K562 (cell line): ENCODE data around the gene MAST1. TPM values are rescaled to one million over a fixed set of nuclear protein-coding genes. Genes with fewer than 3 reads are reported as not detected.

Experiments
- ASH1L ChIP-seq: fragments of 450-650 bp; IDR thresholded peaks from 2 replicates; pipeline ENCODE4 v1.6.1; 2018; ENCODE audit warnings: borderline replicate concordance, mild to moderate bottlenecking, low read depth; ENCODE audit not compliant: partially characterized antibody
- ATF4 ChIP-seq: fragments of 450-650 bp; formaldehyde crosslinking; IDR thresholded peaks from 2 replicates; pipeline ENCODE4 v1.4.0; 2022; ENCODE audit warnings: mild to moderate bottlenecking, moderate library complexity
- CLOCK ChIP-seq: fragments of 250-450 bp; sonication (Bioruptor Pico); IDR thresholded peaks from 2 replicates; pipeline ENCODE4 v1.4.0; 2020; ENCODE audit warnings: mild to moderate bottlenecking, moderate library complexity, borderline replicate concordance
- EWSR1 ChIP-seq: fragments of 450-650 bp; IDR thresholded peaks from 2 replicates; pipeline ENCODE4 v1.6.1; 2018; ENCODE audit warnings: borderline replicate concordance, mild to moderate bottlenecking, low read depth, moderate library complexity; ENCODE audit not compliant: partially characterized antibody
- GABPB2 ChIP-seq: fragments of 250-450 bp; sonication (Bioruptor Pico); conservative IDR thresholded peaks from 2 replicates; pipeline ENCODE4 v1.5.1; 2021; ENCODE audit warnings: mild to moderate bottlenecking
- KLF1 ChIP-seq: fragments of 450-650 bp; IDR thresholded peaks from 2 replicates; pipeline ENCODE4 v1.6.1; 2016; ENCODE audit warnings: missing genetic modification characterization, missing compliant biosample characterization
- MAFG ChIP-seq: fragments of 450-650 bp; conservative IDR thresholded peaks from 2 replicates; pipeline ENCODE4 v1.6.1; 2016; ENCODE audit warnings: missing genetic modification characterization, missing compliant biosample characterization
- MYNN ChIP-seq, 2 experiments: sonication (generic); formaldehyde crosslinking in 1 of 2; IDR thresholded peaks; 2 replicates each; pipeline versions ENCODE4 v1.5.0 to v1.6.1; 2016 to 2020; ENCODE audit warnings: antibody characterized with exemption in 1 of 2, missing genetic modification reagents in 1 of 2
- NCOA2 ChIP-seq, 2 experiments: fragments of 450-650 bp; IDR thresholded peaks; 2 replicates each; pipeline ENCODE4 v1.6.1; 2018; ENCODE audit warnings: mild to moderate bottlenecking in 2 of 2, moderate library complexity in 1 of 2; ENCODE audit not compliant: partially characterized antibody in 2 of 2
- NCOR1 ChIP-seq: fragments of 450-650 bp; IDR thresholded peaks from 2 replicates; pipeline ENCODE4 v1.6.1; 2016; ENCODE audit warnings: mild to moderate bottlenecking, moderate library complexity
- PYGO2 ChIP-seq: fragments of 450-650 bp; IDR thresholded peaks from 2 replicates; pipeline ENCODE4 v1.6.1; 2016; ENCODE audit warnings: mild to moderate bottlenecking, missing genetic modification characterization, moderate library complexity, missing compliant biosample characterization
- SIRT6 ChIP-seq: IDR thresholded peaks from one replicate; pipeline ENCODE4 v1.6.1; 2012; ENCODE audit warnings: low read depth, mild to moderate bottlenecking, control low read depth, inconsistent platforms, low read length, moderate library complexity
- ZBTB12 ChIP-seq: fragments of 250-450 bp; sonication (Bioruptor Pico); IDR thresholded peaks from 2 replicates; pipeline ENCODE4 v1.4.0; 2020
- ZNF175 ChIP-seq: fragments of 200-800 bp; sonication (Bioruptor generic); IDR thresholded peaks from 2 replicates; pipeline ENCODE4 v1.6.1; 2016; ENCODE audit warnings: low read depth, mild to moderate bottlenecking, missing genetic modification characterization, missing compliant biosample characterization
- ZNF3 ChIP-seq: fragments of 250-450 bp; sonication (Bioruptor Pico); IDR thresholded peaks from 2 replicates; pipeline ENCODE4 v1.5.0; 2021; ENCODE audit warnings: mild to moderate bottlenecking, moderate library complexity
- ZNF518B ChIP-seq: fragments of 250-450 bp; sonication (Bioruptor Pico); IDR thresholded peaks from 2 replicates; pipeline ENCODE4 v1.5.0; 2021; ENCODE audit warnings: mild to moderate bottlenecking, moderate library complexity
- ZNF655 ChIP-seq: fragments of 250-450 bp; sonication (Bioruptor Pico); IDR thresholded peaks from 2 replicates; pipeline ENCODE4 v1.5.0; 2021
- polyA plus RNA-seq, 8 experiments: library from polyadenylated mRNA; depleted of rRNA in 4 of 8; stranded (reverse) in 5 of 8; unstranded in 3 of 8; fragments of >200 nt; fragmentation: Nextera tagmentation in 2 of 8; fragmentation: Illumina TruSeq in 1 of 8; extraction: Ambion mirVana in 2 of 8; extraction: Trizol in 1 of 8; gene quantifications; 2 replicates each; pipeline versions ENCODE4 v1.2.1 to v1.2.3, GENCODE V29; 2011 to 2014; ENCODE audit warnings: inconsistent platforms in 1 of 8, missing spikeins in 1 of 8
- total RNA-seq, 7 experiments: library from RNA; depleted of rRNA in 6 of 7; stranded (reverse); fragments of >200 nt in 6 of 7; fragmentation: Illumina TruSeq in 2 of 7; extraction: Trizol in 2 of 7; gene quantifications; 2 replicates each; pipeline versions ENCODE4 v1.2.1 to v1.2.3, GENCODE V29; 2011 to 2021; ENCODE audit warnings: low replicate concordance in 1 of 7

MAST1 gene
- total and polyA plus RNA-seq, 9 of the 15 experiments (the other 6 are each of a cell fraction or from before 2014, with no cell fraction given), result 0.48 to 10.3 (median 3.9) TPM

- TF ChIP-seq ATF4, result no peak
- TF ChIP-seq EWSR1, result no peak
- no peak for TF ChIP-seq GABPB2 (CRISPR knock-in tag)
- TF ChIP-seq ZNF655, result no peak
- no peak for TF ChIP-seq KLF1 (tag)
- peak; percentile 31; the same call in 1 of the 2 replicates for TF ChIP-seq MYNN (IDR thresholded peaks at IDR 0.05)
- TF ChIP-seq MYNN (CRISPR knock-in tag; IDR thresholded peaks at IDR 0.05), result no peak
- TF ChIP-seq ZNF3 (CRISPR knock-in tag), result no peak
- TF ChIP-seq NCOR1, result no peak
- TF ChIP-seq CLOCK (CRISPR knock-in tag), result no peak
- TF ChIP-seq MAFG (tag), result no peak
- TF ChIP-seq ZBTB12, result peak; percentile 15; the same call in 1 of the 2 replicates
- TF ChIP-seq ASH1L, result no peak
- TF ChIP-seq PYGO2 (tag), result no peak
- TF ChIP-seq SIRT6, result no peak
- no peak for TF ChIP-seq ZNF518B (CRISPR knock-in tag)
- no peak for TF ChIP-seq NCOA2 (IDR thresholded peaks at IDR 0.05; ENCODE audit: partially characterized antibody in 2 of 2)
- no peak for TF ChIP-seq ZNF175 (CRISPR knock-in tag)
These were observed 36.6 kb upstream of the MAST1 start, which contains the start of the genes PRDX2 and THSD8 (continued) for GRCh38 chr19:12801466-12802266.
